Endothelial cell of umbilical vein (primary cell): ENCODE data around the gene MBD2. TPM values are rescaled to one million over a fixed set of nuclear protein-coding genes. Genes with fewer than 3 reads are reported as not detected.

ENCODE experiments used
- BruUV-seq: library from RNA; stranded (reverse); fragments of 400-500 nt; replicated peaks from 2 replicates; lab custom pipeline; 2021; lab: Mats Ljungman, UMichigan
- CTCF ChIA-PET: fragments of 300-600, 350-600 bp; sonication (Branson Sonifier 250); formaldehyde crosslinking; loops from one replicate; lab custom pipeline; 2021; ENCODE audit warnings: antibody characterized with exemption, inconsistent platforms; lab: Charles Lee
- POLR2A ChIA-PET: fragments of 300-600, 350-600 bp; sonication (Branson Sonifier 250); formaldehyde crosslinking; loops from one replicate; lab custom pipeline; 2021; ENCODE audit warnings: antibody characterized with exemption, inconsistent platforms; lab: Charles Lee
- DNase-seq: peaks from one replicate; pipeline ENCODE4 v3.0.0-alpha.2; 2011; ENCODE audit warnings: low read depth, low spot score
- FAIRE-seq: peaks from 2 replicates; lab custom pipeline; 2011; peaks lifted over from hg19 to GRCh38; lab: Jason Lieb, UNC
- H2AFZ ChIP-seq: 2 replicates; pipeline ENCODE4 v1.6.0; 2012; ENCODE audit warnings: low read depth, low read length, control low read depth, inconsistent platforms
- H3K27ac ChIP-seq: 2 replicates; pipeline ENCODE4 v1.5.1; 2011; ENCODE audit warnings: low read depth, mild to moderate bottlenecking, control low read depth, low read length, moderate library complexity; ENCODE audit not compliant: insufficient read depth
- H3K27me3 ChIP-seq, 2 experiments: 2 replicates each; pipeline versions ENCODE4 v1.6.0 to v1.6.1; 2011; ENCODE audit warnings: low read length in 2 of 2, mixed read lengths in 1 of 2; ENCODE audit not compliant: control insufficient read depth in 2 of 2, insufficient read depth in 2 of 2
- H3K36me3 ChIP-seq, 2 experiments: 2 replicates in 1 of 2; 3 replicates in 1 of 2; pipeline ENCODE4 v1.5.1; 2011; ENCODE audit warnings: low read length in 2 of 2, mild to moderate bottlenecking in 1 of 2, moderate library complexity in 1 of 2; ENCODE audit not compliant: control insufficient read depth in 2 of 2, insufficient read depth in 2 of 2; ENCODE audit errors: extremely low read depth in 1 of 2
- H3K4me1 ChIP-seq: 3 replicates; pipeline ENCODE4 v1.5.1; 2011; ENCODE audit warnings: mild to moderate bottlenecking, low read length; ENCODE audit not compliant: control insufficient read depth, insufficient read depth; ENCODE audit errors: extremely low read depth
- H3K4me2 ChIP-seq: 2 replicates; pipeline ENCODE4 v1.6.1; 2011; ENCODE audit warnings: low read length, control low read depth, mixed read lengths; ENCODE audit not compliant: insufficient read depth
- H3K4me3 ChIP-seq, 3 experiments: fragments of 200-600 bp in 1 of 3; sonication (generic), shearing (Covaris generic) in 1 of 3; replicated peaks in 1 of 3; 2 replicates each; pipeline ENCODE4 v1.5.1; 2011 to 2016; ENCODE audit warnings: control low read depth in 3 of 3, low read length in 3 of 3, mild to moderate bottlenecking in 2 of 3, inconsistent platforms in 1 of 3, low read depth in 1 of 3, moderate library complexity in 1 of 3; ENCODE audit not compliant: insufficient read depth in 1 of 3
- H3K79me2 ChIP-seq: 2 replicates; pipeline ENCODE4 v1.6.0; 2012; ENCODE audit warnings: low read length, inconsistent platforms; ENCODE audit not compliant: control insufficient read depth, insufficient read depth
- H3K9ac ChIP-seq: replicated peaks from 2 replicates; pipeline ENCODE3; 2011; ENCODE audit warnings: low read length, control low read depth; ENCODE audit not compliant: insufficient read depth; ENCODE audit errors: extremely low read depth
- H3K9me1 ChIP-seq: replicated peaks from 3 replicates; pipeline ENCODE4 v1.6.0; 2011; ENCODE audit warnings: mild to moderate bottlenecking, low read length; ENCODE audit not compliant: control insufficient read depth, insufficient read depth; ENCODE audit errors: extremely low read depth
- H3K9me3 ChIP-seq: replicated peaks from 2 replicates; pipeline ENCODE4 v1.5.1; 2012; ENCODE audit warnings: low read length, inconsistent platforms; ENCODE audit not compliant: control insufficient read depth, insufficient read depth
- H4K20me1 ChIP-seq: replicated peaks from 2 replicates; pipeline ENCODE3; 2011; ENCODE audit warnings: mild to moderate bottlenecking, low read length; ENCODE audit not compliant: control insufficient read depth, insufficient read depth; ENCODE audit errors: extremely low read depth
- EZH2 ChIP-seq: IDR thresholded peaks from 2 replicates; pipeline ENCODE4 v1.6.1; 2012; ENCODE audit warnings: borderline replicate concordance, low read depth, mild to moderate bottlenecking, moderate library complexity, low read length, inconsistent platforms; ENCODE audit not compliant: severe bottlenecking
- GATA2 ChIP-seq: IDR thresholded peaks from 2 replicates; pipeline ENCODE4 v1.7.0; 2011; ENCODE audit warnings: low read depth, mild to moderate bottlenecking, moderate library complexity, mixed read lengths, low read length; ENCODE audit not compliant: insufficient read length, insufficient read depth
- POLR2AphosphoS5 ChIP-seq: IDR thresholded peaks from 2 replicates; pipeline ENCODE4 v1.6.1; 2012; ENCODE audit warnings: low read depth, mild to moderate bottlenecking, control low read depth, low read length, moderate library complexity; ENCODE audit not compliant: insufficient read depth
- dilution Hi-C: fragments of 300-500 bp; cut with MboI; formaldehyde crosslinking; loops from one replicate; pipeline ENCODE4 v1.15.0; 2019; ENCODE audit warnings: low sequenced_read_pairs; ENCODE audit not compliant: extremely low pct_ligation_motif_present
- intact Hi-C: fragments of 100-400 bp; cut with micrococcal nuclease; formaldehyde crosslinking; loops from one replicate; pipeline ENCODE4 v1.10.0; 2022
- polyA plus RNA-seq, 4 experiments: library from polyadenylated mRNA; depleted of rRNA in 3 of 4; stranded (reverse) in 3 of 4; unstranded in 1 of 4; fragments of >200 nt; gene quantifications; 2 replicates each; pipeline versions ENCODE4 v1.2.1 to v1.2.3, GENCODE V29; 2011 to 2012; ENCODE audit warnings: missing spikeins in 1 of 4
- total RNA-seq: library from RNA; stranded (reverse); gene quantifications from 2 replicates; pipeline ENCODE4 v1.2.3, GENCODE V29; 2021
- TF ChIP-seq, protein P1 (sequence below): IDR thresholded peaks from 2 replicates; pipeline ENCODE4 v1.6.1; 2011; ENCODE audit not compliant: insufficient read depth, insufficient read length
- TF ChIP-seq, protein P2 (sequence below), 2 donors: IDR thresholded peaks; 1 replicate in 1 of 2; 2 replicates in 1 of 2; pipeline ENCODE4 v1.5.1; 2011; ENCODE audit warnings: low read length in 2 of 2, mild to moderate bottlenecking in 2 of 2, moderate library complexity in 2 of 2, control low read depth in 1 of 2, inconsistent platforms in 1 of 2, low read depth in 1 of 2; ENCODE audit not compliant: insufficient read depth in 1 of 2; ENCODE audit errors: extremely low read depth in 1 of 2

MBD2 gene
- total and polyA plus RNA-seq, 2 donors (not counting 3 experiments of a cell fraction or from before 2014, with no cell fraction given), result 86.8 to 110 TPM

DNA sequence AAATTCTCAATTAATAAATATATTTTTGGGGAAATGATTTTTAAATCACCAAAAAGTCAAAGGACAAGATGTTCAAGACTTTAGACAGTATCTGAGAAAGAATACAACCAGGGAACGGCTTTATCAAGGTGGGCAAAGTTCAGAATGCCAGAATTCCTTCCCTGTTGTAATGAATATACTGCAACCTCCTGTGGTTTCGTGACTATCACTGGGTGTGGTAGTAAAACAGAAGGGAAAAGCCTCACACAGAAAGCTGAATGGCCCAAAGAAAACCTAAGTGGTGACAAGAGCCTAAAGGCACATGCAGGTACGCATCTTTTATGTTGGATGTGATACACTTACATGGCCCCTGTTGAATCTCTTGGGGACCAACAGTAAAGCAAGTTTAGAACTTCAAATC lies 37.1 kb downstream of the MBD2 start:
- ChIA-PET CTCF (no interaction called here), POLR2A (no interaction called here)
- H4K20me1 ChIP-seq, result no peaks in the 10 kb centered on the region
- dilution Hi-C loops (no loop called here), intact Hi-C loops (no loop called here)
- no peak for TF ChIP-seq GATA2
- TF ChIP-seq, protein P1, sequence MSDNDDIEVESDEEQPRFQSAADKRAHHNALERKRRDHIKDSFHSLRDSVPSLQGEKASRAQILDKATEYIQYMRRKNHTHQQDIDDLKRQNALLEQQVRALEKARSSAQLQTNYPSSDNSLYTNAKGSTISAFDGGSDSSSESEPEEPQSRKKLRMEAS, result no peak
- no peak for TF ChIP-seq EZH2
- TF ChIP-seq POLR2AphosphoS5, result no peak
- TF ChIP-seq, protein P2, sequence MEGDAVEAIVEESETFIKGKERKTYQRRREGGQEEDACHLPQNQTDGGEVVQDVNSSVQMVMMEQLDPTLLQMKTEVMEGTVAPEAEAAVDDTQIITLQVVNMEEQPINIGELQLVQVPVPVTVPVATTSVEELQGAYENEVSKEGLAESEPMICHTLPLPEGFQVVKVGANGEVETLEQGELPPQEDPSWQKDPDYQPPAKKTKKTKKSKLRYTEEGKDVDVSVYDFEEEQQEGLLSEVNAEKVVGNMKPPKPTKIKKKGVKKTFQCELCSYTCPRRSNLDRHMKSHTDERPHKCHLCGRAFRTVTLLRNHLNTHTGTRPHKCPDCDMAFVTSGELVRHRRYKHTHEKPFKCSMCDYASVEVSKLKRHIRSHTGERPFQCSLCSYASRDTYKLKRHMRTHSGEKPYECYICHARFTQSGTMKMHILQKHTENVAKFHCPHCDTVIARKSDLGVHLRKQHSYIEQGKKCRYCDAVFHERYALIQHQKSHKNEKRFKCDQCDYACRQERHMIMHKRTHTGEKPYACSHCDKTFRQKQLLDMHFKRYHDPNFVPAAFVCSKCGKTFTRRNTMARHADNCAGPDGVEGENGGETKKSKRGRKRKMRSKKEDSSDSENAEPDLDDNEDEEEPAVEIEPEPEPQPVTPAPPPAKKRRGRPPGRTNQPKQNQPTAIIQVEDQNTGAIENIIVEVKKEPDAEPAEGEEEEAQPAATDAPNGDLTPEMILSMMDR (IDR thresholded peaks at IDR 0.05; ENCODE audit: extremely low read depth in 1 of 2, insufficient read depth in 1 of 2, low read depth in 1 of 2, low read length in 2 of 2), result no peak
- H3K9ac ChIP-seq, result no peak overlapping the region
- H3K27ac ChIP-seq, result no peak overlapping the region
- H3K9me3 ChIP-seq, result no peaks in the 10 kb centered on the region
- H3K4me2 ChIP-seq, result no peak overlapping the region
- BruUV-seq, result no TSS peak
- DNase-seq (no peak), FAIRE-seq (no peak)
- H2AFZ ChIP-seq, result no peak overlapping the region
- H3K27me3 ChIP-seq, result no peaks in the 10 kb centered on the region
- no peaks in the 10 kb centered on the region for H3K9me1 ChIP-seq
- H3K36me3 ChIP-seq, result peaks cover 7 to 9% of the 10 kb centered on the region in 2 experiments
- no peak overlapping the region for H3K4me3 ChIP-seq
- H3K79me2 ChIP-seq, result peaks cover 26% of the 10 kb centered on the region
- peaks cover 6% of the 10 kb centered on the region for H3K4me1 ChIP-seq
